ENCODE data around the gene BMP7.

DNA sequence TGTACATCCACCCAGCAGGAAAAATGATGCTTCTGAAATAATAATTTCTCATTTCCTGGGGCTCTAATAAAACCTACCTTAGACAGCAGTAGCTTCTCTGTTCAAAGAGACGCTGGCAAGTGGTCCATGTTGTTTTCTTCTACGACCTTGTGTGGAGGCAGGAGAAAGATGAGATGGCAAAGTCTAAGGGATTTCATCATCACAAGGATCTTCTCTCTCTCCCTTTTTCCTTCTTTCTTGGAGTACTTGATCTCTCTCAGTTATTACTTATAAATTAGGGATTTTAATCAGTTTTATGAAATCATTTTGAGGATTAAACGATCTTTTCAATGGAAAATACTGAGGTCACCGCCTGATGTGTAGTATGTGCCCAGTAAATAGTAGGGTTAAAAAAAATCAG is 147.5 kb downstream of the BMP7 start:
- TF ChIP-seq GATA2 (IDR thresholded peaks at IDR 0.05; ENCODE audit: low read depth, low read length) (no peak), GATA3 (IDR thresholded peaks at IDR 0.05; ENCODE audit: low read depth, low read length) (no peak)

Measured in SH-SY5Y (cell line).